Heart left ventricle (tissue), 13 donors: ENCODE measurements around the gene YWHAQ.

Source experiments
- CTCF ChIP-seq, 12 donors: fragments of 200-600 bp; sonication (generic) in 4 of 12; IDR thresholded peaks; one replicate each; pipeline versions ENCODE4 v1.5.0 to v1.8.0; 2018 to 2022; ENCODE audit warnings: antibody characterized with exemption in 12 of 12, mild to moderate bottlenecking in 5 of 12
- POLR2A ChIP-seq, 2 donors: fragments of 450-650 bp; IDR thresholded peaks; one replicate each; pipeline ENCODE4 v1.6.1; 2017; ENCODE audit warnings: antibody characterized with exemption in 2 of 2, mild to moderate bottlenecking in 2 of 2, moderate library complexity in 2 of 2
- donor health status: ischemic (EF 13 %, LVEDD 7.1; RV severe dilation, severe dysfunction).
- donor health status: DM: no; HTN: yes; CAD: no.
- donor health status: DM: no; HTN: no; CAD: no.
- donor health status: ischemic (EF 25% LVEDD 6.9; RV normal size, moderate dysfunction).
- donor health status: ischemic (EF 25% LVEDD 5.7; RV mildly dilated, moderate dysfunction).
- donor health status: ischemic (EF 35%, LVEDD 5.7; RV mildly dilated, moderate dysfunction).
- donor health status: nonischemic (EF 11% LVEDD 7.7; RV severe dilation, severe dysfunction).
- donor health status: DM: yes; HTN: yes; CAD: no.
- donor health status: PGD.
- donor health status: ischemic (EF 29% LVEDD 5.4; RV normal size, mild dysfunction).
- donor health status: nonischemic (EF 23%, LVEDD 6.1; RV moderate dilation, normal function).

- TF ChIP-seq CTCF (IDR thresholded peaks at IDR 0.05) (no peak), POLR2A (IDR thresholded peaks at IDR 0.05) (no peak)
These were observed 36.9 kb downstream of the YWHAQ start for GRCh38 chr2:9593925-9594324.
